GM21360 (cell line): ENCODE results near the gene CCDC188.
"Not testable (repeated sequence)": the region's sequence is repeated elsewhere in the genome, so short reads cannot be mapped to it uniquely, and the experiment has no call there.

ENCODE experiments used
- ATAC-seq: cut with Tn5 transposase; IDR thresholded peaks from one replicate; pipeline ENCODE4 v1.9.1; 2021; ENCODE audit warnings: mild to moderate bottlenecking, moderate library complexity; ENCODE audit not compliant: unreplicated experiment

The CCDC188 gene

GRCh38 chr22:20171288-20172140 is 20.7 kb upstream of the CCDC188 start:
- ATAC-seq: no peak

GRCh38 chr22:20170170-20170569 is 19.3 kb upstream of the CCDC188 start:
- no peak for ATAC-seq

- ATAC-seq: no peak
Measured at GRCh38 chr22:20169253-20169822, 18.5 kb upstream of the CCDC188 start.

- no peak for ATAC-seq
Measured at GRCh38 chr22:20167643-20168322, 16.9 kb upstream of the CCDC188 start.

- ATAC-seq: no peak
Measured at GRCh38 chr22:20166703-20167102, 15.8 kb upstream of the CCDC188 start.

- no peak for ATAC-seq
Measured at GRCh38 chr22:20165913-20166312, 15.1 kb upstream of the CCDC188 start.

- no peak for ATAC-seq
Measured at GRCh38 chr22:20165421-20165820, 14.6 kb upstream of the CCDC188 start.

- ATAC-seq: no peak
Measured at GRCh38 chr22:20164863-20165262, 14.0 kb upstream of the CCDC188 start.

- no peak for ATAC-seq
Measured at GRCh38 chr22:20160041-20160440, 9.2 kb upstream of the CCDC188 start.

GRCh38 chr22:20159531-20159930 is 8.7 kb upstream of the CCDC188 start:
- not testable (repeated sequence) for ATAC-seq

GRCh38 chr22:20159076-20159475 is 8.2 kb upstream of the CCDC188 start:
- ATAC-seq: no peak

GRCh38 chr22:20158391-20159036 is 7.7 kb upstream of the CCDC188 start:
- ATAC-seq: no peak

GRCh38 chr22:20157430-20158183 is 6.8 kb upstream of the CCDC188 start:
- ATAC-seq: no peak

GRCh38 chr22:20156611-20157429 is 6.0 kb upstream of the CCDC188 start:
- no peak for ATAC-seq

- no peak for ATAC-seq
Measured at GRCh38 chr22:20156042-20156389, 5.2 kb upstream of the CCDC188 start.

GRCh38 chr22:20155330-20156041 is 4.6 kb upstream of the CCDC188 start:
- no peak for ATAC-seq

GRCh38 chr22:20154602-20155187 is 3.8 kb upstream of the CCDC188 start:
- no peak for ATAC-seq

- ATAC-seq: no peak
Measured at GRCh38 chr22:20153945-20154344, 3.1 kb upstream of the CCDC188 start.

- no peak for ATAC-seq
Measured at GRCh38 chr22:20152464-20152890, 1.6 kb upstream of the CCDC188 start.
